Stimulated activated CD8-positive, alpha-beta memory T cell treated with anti-CD3 and anti-CD28 coated beads, Interleukin-7, amount 100 ng/mL, for 4 hours (primary cell): ENCODE measurements around the gene RBFOX2.
"Not testable (repeated sequence)": the region's sequence is repeated elsewhere in the genome, so short reads cannot be mapped to it uniquely, and the experiment has no call there.

Source experiments
- DNase-seq, 2 donors: peaks; one replicate each; pipeline ENCODE4 v3.0.0-alpha.2; 2020; ENCODE audit warnings: low read depth in 2 of 2

RBFOX2 gene

GRCh38 chr22:36042240-36042639 lies 13.6 kb upstream of the RBFOX2 start:
- no peak for DNase-seq

GRCh38 chr22:36039125-36039524 lies 10.5 kb upstream of the RBFOX2 start:
- no peak for DNase-seq

- no peak for DNase-seq
These were observed 8.6 kb upstream of the RBFOX2 start for GRCh38 chr22:36037102-36037758.

- no peak for DNase-seq
These were observed 7.6 kb upstream of the RBFOX2 start for GRCh38 chr22:36036167-36036624.

- DNase-seq: no peak
These were observed 4.0 kb upstream of the RBFOX2 start for GRCh38 chr22:36032611-36033010.

GRCh38 chr22:36029406-36029755 lies 757 bp upstream of the RBFOX2 start:
- DNase-seq: no peak

- no peak for DNase-seq
These were observed 534 bp downstream of the RBFOX2 start for GRCh38 chr22:36027935-36028645.

GRCh38 chr22:36027579-36027934 lies 1.1 kb downstream of the RBFOX2 start:
- no peak for DNase-seq

- no peak for DNase-seq
These were observed 1.9 kb downstream of the RBFOX2 start for GRCh38 chr22:36026741-36027140.

- no peak for DNase-seq
These were observed 5.9 kb downstream of the RBFOX2 start for GRCh38 chr22:36022697-36023096.

- DNase-seq: no peak
These were observed 6.5 kb downstream of the RBFOX2 start for GRCh38 chr22:36022162-36022561.

GRCh38 chr22:36021606-36022153 lies 6.9 kb downstream of the RBFOX2 start:
- no peak for DNase-seq

- not testable (repeated sequence) for DNase-seq
These were observed 7.8 kb downstream of the RBFOX2 start for GRCh38 chr22:36020865-36021264.

GRCh38 chr22:36017651-36018091 lies 11.0 kb downstream of the RBFOX2 start:
- DNase-seq: no peak

- DNase-seq: no peak
These were observed 11.9 kb downstream of the RBFOX2 start for GRCh38 chr22:36016684-36017083.

GRCh38 chr22:36015811-36016529 lies 12.7 kb downstream of the RBFOX2 start:
- DNase-seq: no peak

GRCh38 chr22:36015155-36015810 lies 13.3 kb downstream of the RBFOX2 start:
- DNase-seq: no peak

GRCh38 chr22:36014546-36015074 lies 14.0 kb downstream of the RBFOX2 start:
- no peak for DNase-seq

GRCh38 chr22:36012332-36012731 lies 16.3 kb downstream of the RBFOX2 start:
- DNase-seq: no peak

GRCh38 chr22:36010882-36011281 lies 17.7 kb downstream of the RBFOX2 start:
- no peak for DNase-seq

- no peak for DNase-seq
These were observed 18.5 kb downstream of the RBFOX2 start for GRCh38 chr22:36010090-36010489.

- DNase-seq: no peak
These were observed 19.5 kb downstream of the RBFOX2 start for GRCh38 chr22:36009085-36009484.
